Fibroblast of pulmonary artery (primary cell): Measurements from ENCODE around the gene TTC7B.

Experiments
- DNase-seq: peaks from one replicate; pipeline ENCODE4 v3.0.0-alpha.2; 2010; ENCODE audit warnings: low read depth
- H3K4me3 ChIP-seq: replicated peaks from 2 replicates; pipeline ENCODE4 v1.5.1; 2011; ENCODE audit warnings: low read depth, mild to moderate bottlenecking, control low read depth, low read length, moderate library complexity
- CTCF ChIP-seq: IDR thresholded peaks from 2 replicates; pipeline ENCODE4 v1.5.1; 2011; ENCODE audit warnings: mild to moderate bottlenecking, control low read depth, low read length, inconsistent platforms; ENCODE audit errors: missing control alignments

Gene TTC7B

DNA sequence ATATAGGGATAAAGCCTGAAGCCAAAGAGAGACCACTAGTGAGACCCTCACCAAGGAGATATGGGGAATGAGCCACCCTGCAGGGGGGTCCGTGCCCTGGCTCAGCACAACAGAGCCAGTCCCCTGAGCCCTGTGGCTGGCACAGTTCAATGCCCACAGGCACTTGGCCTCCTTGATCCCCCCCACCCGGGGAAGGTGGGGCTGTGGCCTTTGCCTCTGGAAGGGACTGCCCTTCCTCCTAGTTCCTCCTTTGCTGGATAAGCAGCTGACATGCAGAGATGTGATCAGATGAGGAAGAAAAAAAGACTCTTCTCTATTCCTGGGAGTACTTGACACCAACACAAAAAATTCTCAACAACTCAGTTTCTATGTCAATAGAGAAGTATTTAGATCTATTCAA, 19.9 kb downstream of the TTC7B start:
- no peak for TF ChIP-seq CTCF
- DNase-seq = no peak
- H3K4me3 ChIP-seq = no peak overlapping the region

DNA sequence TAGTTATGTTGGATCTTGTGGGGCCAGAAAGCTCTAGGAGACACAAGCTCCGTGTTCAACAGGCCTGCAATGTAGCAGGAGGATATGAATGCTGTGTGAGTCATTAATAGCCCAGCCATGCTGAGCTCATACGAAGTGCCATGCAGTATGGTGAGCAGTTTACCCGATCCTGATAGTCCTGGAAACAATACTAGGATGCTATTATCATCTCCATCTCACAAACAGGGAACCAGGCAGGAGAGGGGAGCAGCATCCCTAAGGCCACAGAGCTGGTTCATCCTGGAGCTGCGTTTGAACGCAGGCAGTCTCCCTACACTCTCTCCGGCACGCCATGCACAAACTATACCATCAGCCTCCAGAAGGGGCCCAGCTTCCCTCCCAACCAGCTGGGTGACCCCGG, 20.5 kb downstream of the TTC7B start:
- no peak for TF ChIP-seq CTCF
- DNase-seq = peak; percentile 81
- no peak overlapping the region for H3K4me3 ChIP-seq

DNA sequence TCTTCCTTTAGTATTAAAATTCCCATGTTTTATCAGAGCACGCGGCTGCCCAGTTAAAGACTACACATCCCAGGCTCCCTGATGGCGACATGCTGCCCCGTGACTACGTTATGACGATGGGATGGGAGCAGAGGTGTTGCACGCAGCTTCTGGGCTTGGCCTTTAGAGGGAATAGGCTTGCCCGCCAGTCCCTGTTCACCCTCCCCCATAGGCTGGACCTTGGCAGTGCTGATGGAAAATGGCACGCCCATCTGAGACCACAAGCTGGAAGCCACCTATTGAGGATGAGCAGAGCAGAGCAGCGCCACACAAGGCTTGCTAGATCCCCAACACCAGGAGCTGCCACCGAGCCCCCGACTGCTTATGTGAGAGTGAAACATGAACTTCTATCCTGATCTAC, 24.7 kb downstream of the TTC7B start:
- DNase-seq = no peak
- no peak for TF ChIP-seq CTCF
- no peak overlapping the region for H3K4me3 ChIP-seq

DNA sequence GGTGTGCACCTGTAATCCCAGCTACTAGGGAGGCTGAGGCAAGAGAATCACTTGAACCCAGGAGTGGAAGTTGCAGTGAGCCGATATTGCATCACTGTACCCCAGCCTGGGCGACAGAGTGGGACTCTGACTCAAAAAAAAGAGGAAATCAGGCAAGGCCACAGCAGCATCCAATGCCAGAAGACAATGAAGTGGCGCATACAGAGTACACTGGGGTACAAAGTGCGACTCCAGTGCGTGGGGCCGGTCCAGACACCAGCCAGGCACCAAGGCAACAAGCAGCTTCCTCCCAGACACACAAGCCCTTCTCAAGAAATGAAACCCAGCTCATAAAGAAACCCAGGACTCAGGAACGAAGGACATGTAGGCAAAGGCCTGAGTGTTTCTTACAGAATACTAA, 28.2 kb downstream of the TTC7B start:
- TF ChIP-seq CTCF = no peak
- DNase-seq = no peak
- no peak overlapping the region for H3K4me3 ChIP-seq

DNA sequence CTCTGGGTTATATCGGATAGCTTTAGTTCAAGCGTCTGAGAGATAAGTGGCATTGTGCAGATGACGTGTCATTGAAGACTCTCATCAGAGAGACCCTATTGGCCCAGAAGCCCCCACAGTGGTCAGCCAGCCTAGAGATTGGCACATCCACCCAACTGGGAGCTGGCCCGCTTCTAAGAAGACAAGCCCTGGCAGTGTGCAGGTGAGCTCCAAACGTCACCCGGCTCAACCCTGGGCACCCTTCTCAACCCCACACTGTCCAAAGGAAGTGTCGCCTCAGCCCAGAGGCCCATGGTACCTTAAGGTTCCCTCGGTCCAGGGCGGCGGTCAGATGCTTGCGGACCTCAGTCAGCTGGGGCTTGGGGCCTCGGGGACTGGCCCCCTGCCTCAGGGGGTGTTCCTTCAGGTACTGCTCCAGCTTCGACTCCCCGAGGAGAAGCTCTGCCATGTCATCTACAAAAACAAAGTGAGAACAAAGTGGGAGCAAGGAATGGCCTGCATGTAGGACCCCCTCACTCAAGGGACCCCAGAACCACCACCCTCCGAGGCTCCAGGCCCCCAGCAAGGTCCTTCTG, 30.3 kb downstream of the TTC7B start:
- DNase-seq = no peak
- no peak for TF ChIP-seq CTCF
- no peak overlapping the region for H3K4me3 ChIP-seq

DNA sequence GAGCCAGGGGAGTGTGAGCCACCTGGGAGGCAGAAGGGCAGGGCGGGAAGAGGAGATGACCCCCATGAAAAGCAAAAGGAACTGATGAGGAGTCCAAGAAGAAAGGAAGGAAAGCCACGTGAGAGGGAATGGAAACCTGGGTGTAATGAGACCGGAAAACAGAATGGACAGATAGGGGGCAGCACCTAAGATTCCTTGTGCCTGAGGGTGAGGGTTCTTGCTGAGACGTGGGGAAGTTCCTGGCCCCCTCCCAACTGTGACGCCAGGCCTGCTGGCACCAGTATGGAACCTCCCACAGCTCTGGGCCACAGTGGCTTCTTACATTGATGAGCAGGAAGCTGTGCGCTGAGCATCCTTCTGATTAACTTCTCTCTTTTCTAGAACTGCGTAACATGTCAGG, 30.8 kb downstream of the TTC7B start:
- DNase-seq = peak; percentile 51
- TF ChIP-seq CTCF = peak; percentile 24
- H3K4me3 ChIP-seq = no peak overlapping the region

DNA sequence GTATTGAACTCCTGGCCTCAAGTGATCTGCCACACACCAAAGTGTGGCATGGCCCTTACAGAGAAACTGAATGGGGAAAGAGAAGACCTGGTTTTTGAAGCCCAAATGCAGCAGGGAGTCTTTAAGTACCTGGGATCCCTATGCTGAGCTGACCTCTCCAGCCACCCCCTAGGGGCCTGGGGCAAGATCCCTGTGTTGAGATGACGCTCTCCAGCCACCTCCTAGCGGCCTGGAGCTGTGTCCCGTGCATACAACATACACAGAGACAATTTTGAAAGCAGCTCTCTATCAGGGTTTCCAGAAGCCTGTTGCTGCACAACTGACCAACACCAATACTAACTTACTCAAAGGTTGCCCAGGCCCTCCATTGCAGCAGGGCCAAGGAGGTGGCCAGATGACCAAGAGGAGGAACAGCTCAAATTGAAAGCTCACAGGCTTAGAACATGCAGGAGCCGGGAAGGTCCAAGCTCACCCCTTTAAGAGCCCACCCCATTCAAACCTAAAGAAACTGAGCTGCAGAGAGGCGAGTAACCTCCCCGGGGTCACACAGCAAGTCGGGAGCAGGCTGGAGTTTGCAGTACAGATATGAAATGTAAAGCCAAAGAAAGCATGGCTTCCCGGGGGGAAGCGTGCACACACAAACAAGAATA, 31.5 kb downstream of the TTC7B start:
- no peak for DNase-seq
- TF ChIP-seq CTCF = no peak
- H3K4me3 ChIP-seq = no peak overlapping the region
